OCI-LY1 (cell line): ENCODE data around the gene ITGB4.

ENCODE experiments used
- H2AFZ ChIP-seq: fragments of 200-600 bp; sonication (generic), shearing (Covaris generic); 2 replicates; pipeline ENCODE4 v1.6.0; 2014; ENCODE audit warnings: antibody characterized with exemption, mild to moderate bottlenecking, low read length
- H3F3A ChIP-seq: fragments of 200-600 bp; sonication (generic), shearing (Covaris generic); 2 replicates; pipeline ENCODE4 v1.6.0; 2014; ENCODE audit warnings: mild to moderate bottlenecking, antibody characterized with exemption, low read length, moderate library complexity; ENCODE audit not compliant: insufficient read depth
- H3K27ac ChIP-seq: fragments of 200-600 bp; sonication (generic); 2 replicates; pipeline ENCODE4 v1.5.1; 2014; ENCODE audit warnings: low read length, mixed run types, mild to moderate bottlenecking, low read depth; ENCODE audit not compliant: poor library complexity, severe bottlenecking
- H3K27me3 ChIP-seq: fragments of 200-600 bp; sonication (generic); 2 replicates; pipeline ENCODE4 v1.6.0; 2014; ENCODE audit warnings: antibody characterized with exemption, mild to moderate bottlenecking, low read length, moderate library complexity; ENCODE audit not compliant: insufficient read depth
- H3K36me3 ChIP-seq: fragments of 200-600 bp; sonication (generic); 2 replicates; pipeline ENCODE4 v1.6.1; 2014; ENCODE audit warnings: mild to moderate bottlenecking, antibody characterized with exemption, low read length, moderate library complexity, mixed read lengths; ENCODE audit not compliant: insufficient read depth
- H3K4me1 ChIP-seq: fragments of 200-600 bp; sonication (generic); 2 replicates; pipeline ENCODE4 v1.5.1; 2014; ENCODE audit warnings: mild to moderate bottlenecking, low read length, moderate library complexity; ENCODE audit not compliant: insufficient read depth, severe bottlenecking
- H3K4me2 ChIP-seq: fragments of 200-600 bp; sonication (generic), shearing (Covaris generic); 2 replicates; pipeline ENCODE4 v1.6.1; 2014; ENCODE audit warnings: low read length
- H3K4me3 ChIP-seq: fragments of 200-600 bp; sonication (generic); 2 replicates; pipeline ENCODE4 v1.5.1; 2014; ENCODE audit warnings: low read length, low read depth, mild to moderate bottlenecking, mixed read lengths; ENCODE audit not compliant: poor library complexity, severe bottlenecking
- H3K79me2 ChIP-seq: fragments of 200-600 bp; shearing (Covaris generic); 2 replicates; pipeline ENCODE4 v1.6.1; 2016; ENCODE audit warnings: mixed run types, low read length, mixed read lengths; ENCODE audit not compliant: insufficient read depth
- H3K9ac ChIP-seq: fragments of 200-600 bp; sonication (generic), shearing (Covaris generic); 2 replicates; pipeline ENCODE4 v1.6.1; 2014; ENCODE audit warnings: mild to moderate bottlenecking, low read length, mixed read lengths
- H3K9me2 ChIP-seq: fragments of 200-600 bp; sonication (generic), shearing (Covaris generic); 2 replicates; pipeline ENCODE4 v1.6.1; 2014; ENCODE audit warnings: low read depth, mild to moderate bottlenecking, low read length, mixed read lengths
- H3K9me3 ChIP-seq: fragments of 200-600 bp; shearing (Covaris generic); 2 replicates; pipeline ENCODE4 v1.6.1; 2014; ENCODE audit warnings: low read length, mixed read lengths
- H4K20me1 ChIP-seq: fragments of 200-600 bp; sonication (generic), shearing (Covaris generic); 2 replicates; pipeline ENCODE4 v1.6.0; 2016; ENCODE audit warnings: mild to moderate bottlenecking, low read length; ENCODE audit not compliant: insufficient read depth
- EZH2 ChIP-seq: fragments of 200-600 bp; sonication (generic), shearing (Covaris generic); IDR thresholded peaks from 2 replicates; pipeline ENCODE4 v1.8.0; 2017; ENCODE audit warnings: borderline replicate concordance, mixed run types, mild to moderate bottlenecking, antibody characterized with exemption, low read length, moderate library complexity, mixed read lengths
- TF ChIP-seq, protein P1 (sequence below): fragments of 200-600 bp; sonication (generic), shearing (Covaris generic); IDR thresholded peaks from 2 replicates; pipeline ENCODE4 v1.5.1; 2017; ENCODE audit warnings: mild to moderate bottlenecking, antibody characterized with exemption, low read length, moderate library complexity, mixed read lengths

ITGB4 gene

DNA sequence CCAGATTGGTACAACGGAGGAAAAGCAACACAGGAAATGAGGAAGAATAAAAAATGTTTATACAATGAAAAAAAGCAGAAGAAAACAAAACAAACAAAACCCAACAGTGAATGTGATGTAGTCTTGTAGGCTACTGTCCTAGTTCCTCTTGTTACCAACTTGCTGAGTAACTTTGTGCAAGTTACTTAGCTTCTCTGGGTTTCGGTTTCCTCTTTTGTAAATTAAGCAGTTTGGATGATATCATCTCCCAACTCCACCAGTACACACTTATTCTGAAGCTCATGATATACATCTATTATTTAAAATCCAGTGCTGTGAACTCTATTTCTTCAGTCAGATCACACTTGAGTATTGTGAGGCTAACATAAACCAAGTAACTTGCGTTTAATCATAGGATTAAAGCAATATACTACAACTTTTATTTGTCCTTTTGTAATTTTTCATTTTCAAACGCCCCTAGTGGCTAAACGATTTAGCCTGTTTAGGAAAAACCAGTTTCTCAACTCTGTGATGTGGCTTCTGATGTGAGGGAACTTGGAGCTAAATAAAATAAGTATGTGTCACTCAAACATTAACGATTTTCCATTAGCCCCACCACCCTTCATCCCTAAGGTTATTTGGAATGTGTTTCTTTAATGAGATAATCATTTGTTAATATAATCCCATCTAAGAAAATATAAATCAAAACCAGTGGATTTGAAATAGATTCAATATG, 62.0 kb downstream of the ITGB4 start:
- Histone ChIP-seq H3K9me3 (no peaks in the 10 kb centered on the region), H3K4me2 (peak overlapping the region; percentile 79), H3K9me2 (no peaks in the 10 kb centered on the region), H3K4me1 (peaks cover 56% of the 10 kb centered on the region), H3F3A (peaks cover 14% of the 10 kb centered on the region), H3K79me2 (peaks cover 44% of the 10 kb centered on the region), H3K36me3 (peaks cover 13% of the 10 kb centered on the region), H3K27ac (peak overlapping the region; percentile 98), H3K4me3 (peak overlapping the region; percentile 77), H2AFZ (no peak overlapping the region), H3K9ac (peak overlapping the region; percentile 98), H3K27me3 (no peaks in the 10 kb centered on the region), H4K20me1 (no peaks in the 10 kb centered on the region)
- TF ChIP-seq, protein P1, sequence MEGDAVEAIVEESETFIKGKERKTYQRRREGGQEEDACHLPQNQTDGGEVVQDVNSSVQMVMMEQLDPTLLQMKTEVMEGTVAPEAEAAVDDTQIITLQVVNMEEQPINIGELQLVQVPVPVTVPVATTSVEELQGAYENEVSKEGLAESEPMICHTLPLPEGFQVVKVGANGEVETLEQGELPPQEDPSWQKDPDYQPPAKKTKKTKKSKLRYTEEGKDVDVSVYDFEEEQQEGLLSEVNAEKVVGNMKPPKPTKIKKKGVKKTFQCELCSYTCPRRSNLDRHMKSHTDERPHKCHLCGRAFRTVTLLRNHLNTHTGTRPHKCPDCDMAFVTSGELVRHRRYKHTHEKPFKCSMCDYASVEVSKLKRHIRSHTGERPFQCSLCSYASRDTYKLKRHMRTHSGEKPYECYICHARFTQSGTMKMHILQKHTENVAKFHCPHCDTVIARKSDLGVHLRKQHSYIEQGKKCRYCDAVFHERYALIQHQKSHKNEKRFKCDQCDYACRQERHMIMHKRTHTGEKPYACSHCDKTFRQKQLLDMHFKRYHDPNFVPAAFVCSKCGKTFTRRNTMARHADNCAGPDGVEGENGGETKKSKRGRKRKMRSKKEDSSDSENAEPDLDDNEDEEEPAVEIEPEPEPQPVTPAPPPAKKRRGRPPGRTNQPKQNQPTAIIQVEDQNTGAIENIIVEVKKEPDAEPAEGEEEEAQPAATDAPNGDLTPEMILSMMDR, result peak; percentile 82
- TF ChIP-seq EZH2, result no peak

DNA sequence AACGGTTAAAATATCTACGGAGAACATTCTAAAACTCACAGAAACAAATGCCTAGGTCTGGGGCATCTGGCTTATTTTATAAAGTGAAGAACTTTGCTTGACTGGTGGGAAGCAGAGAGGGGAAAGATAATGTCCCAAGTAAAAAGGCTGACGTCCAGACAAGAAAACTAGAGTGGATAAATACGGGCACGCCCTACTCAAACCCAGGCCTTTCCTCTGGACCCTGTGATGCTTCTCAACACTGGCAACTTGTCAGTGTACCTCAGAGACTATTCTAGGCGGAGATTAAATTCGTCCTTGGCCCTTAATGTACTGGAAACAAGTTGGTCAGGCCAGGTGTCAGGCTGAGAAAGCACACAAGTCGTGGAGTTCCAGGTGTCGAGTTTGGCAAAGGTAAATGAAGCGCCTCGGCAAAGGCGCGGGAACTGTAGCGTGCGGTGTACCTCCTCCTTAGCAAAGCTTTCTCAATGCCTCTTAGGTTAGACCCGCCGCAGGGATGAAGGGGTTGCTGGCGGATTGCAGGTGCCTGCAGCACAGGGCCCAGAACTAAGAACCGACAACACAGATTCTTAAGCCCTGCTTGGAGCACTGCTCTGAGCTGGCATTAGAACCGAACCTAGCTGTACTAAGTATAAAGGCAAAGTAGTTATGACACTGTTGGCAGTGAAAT, 62.7 kb downstream of the ITGB4 start:
- Histone ChIP-seq H3K4me2 (peak overlapping the region; percentile 79), H3K9me3 (no peaks in the 10 kb centered on the region), H4K20me1 (no peaks in the 10 kb centered on the region), H3F3A (peaks cover 14% of the 10 kb centered on the region), H3K9me2 (no peaks in the 10 kb centered on the region), H3K4me3 (peak overlapping the region; percentile 77), H3K27me3 (no peaks in the 10 kb centered on the region), H3K36me3 (peaks cover 8% of the 10 kb centered on the region), H3K79me2 (peaks cover 44% of the 10 kb centered on the region), H3K27ac (peak overlapping the region; percentile 98), H3K4me1 (peaks cover 56% of the 10 kb centered on the region), H3K9ac (peak overlapping the region; percentile 98), H2AFZ (no peak overlapping the region)
- TF ChIP-seq, protein P1, result no peak
- TF ChIP-seq EZH2, result no peak

DNA sequence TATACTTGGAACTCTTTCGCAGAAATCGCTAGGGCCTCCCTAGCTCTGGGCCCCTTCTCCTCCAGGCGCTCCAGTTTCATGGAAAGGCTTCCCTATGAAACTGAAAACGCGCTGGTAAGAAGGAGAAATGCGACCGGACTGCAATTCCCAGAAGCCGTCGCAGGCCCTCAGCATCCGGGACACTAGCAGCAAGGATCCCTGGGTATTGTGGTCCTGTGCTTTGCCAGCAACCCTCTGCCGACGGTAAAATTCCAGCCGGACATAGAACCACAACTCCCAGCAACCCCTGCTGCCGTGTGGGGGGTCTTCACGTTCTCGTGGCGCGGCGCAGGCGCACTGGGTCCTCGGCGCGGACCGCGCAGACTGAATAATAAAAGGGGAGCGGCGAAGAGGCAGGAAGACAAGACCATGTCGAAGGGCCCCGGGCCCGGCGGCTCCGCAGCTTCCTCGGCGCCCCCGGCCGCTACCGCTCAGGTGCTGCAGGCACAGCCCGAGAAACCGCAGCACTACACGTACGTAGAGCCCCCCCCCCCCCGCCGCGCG, 63.3 kb downstream of the ITGB4 start, which contains the start of gene UNK:
Gene UNK (plus strand): TSS at position 334 of the 543 bp plus-strand sequence. CDS start 75 bp downstream, at position 409.
- Histone ChIP-seq H3K9ac (peak within 1 kb of the TSS; percentile 98), H4K20me1 (no peaks in the 10 kb centered on the region), H3K79me2 (peaks cover 45% of the 10 kb centered on the region), H3K27ac (peak within 1 kb of the TSS; percentile 98), H3K9me3 (no peaks in the 10 kb centered on the region), H3K9me2 (no peaks in the 10 kb centered on the region), H3K4me3 (peak within 1 kb of the TSS; percentile 77), H3K4me2 (peak within 1 kb of the TSS; percentile 79), H3K36me3 (0 out of 2 replicates have a peak, but pooled peaks cover 3% of the 10 kb centered on the region), H3K4me1 (peaks cover 58% of the 10 kb centered on the region), H3K27me3 (no peaks in the 10 kb centered on the region), H2AFZ (no peak within 1 kb of the TSS), H3F3A (peaks cover 14% of the 10 kb centered on the region)
- no peak for TF ChIP-seq EZH2
- TF ChIP-seq, protein P1, result no peak
